HEK293T (cell line): ENCODE data around the gene NLGN4Y.

Source experiments
- BHLHE40 ChIP-seq: fragments of 450-650 bp; IDR thresholded peaks from 2 replicates; pipeline ENCODE4 v1.6.1; 2016; ENCODE audit warnings: mild to moderate bottlenecking, moderate library complexity, borderline replicate concordance
- FOXK2 ChIP-seq: fragments of 450-650 bp; IDR thresholded peaks from 2 replicates; pipeline ENCODE4 v1.6.1; 2016; ENCODE audit warnings: mild to moderate bottlenecking
- HDGF ChIP-seq: fragments of 450-650 bp; IDR thresholded peaks from 2 replicates; pipeline ENCODE4 v1.6.1; 2017; ENCODE audit warnings: antibody characterized with exemption, borderline replicate concordance
- SP1 ChIP-seq: fragments of 450-650 bp; IDR thresholded peaks from 2 replicates; pipeline ENCODE4 v1.6.1; 2017
- SUZ12 ChIP-seq: fragments of 450-650 bp; IDR thresholded peaks from 2 replicates; pipeline ENCODE4 v1.6.1; 2016; ENCODE audit warnings: mild to moderate bottlenecking

DNA sequence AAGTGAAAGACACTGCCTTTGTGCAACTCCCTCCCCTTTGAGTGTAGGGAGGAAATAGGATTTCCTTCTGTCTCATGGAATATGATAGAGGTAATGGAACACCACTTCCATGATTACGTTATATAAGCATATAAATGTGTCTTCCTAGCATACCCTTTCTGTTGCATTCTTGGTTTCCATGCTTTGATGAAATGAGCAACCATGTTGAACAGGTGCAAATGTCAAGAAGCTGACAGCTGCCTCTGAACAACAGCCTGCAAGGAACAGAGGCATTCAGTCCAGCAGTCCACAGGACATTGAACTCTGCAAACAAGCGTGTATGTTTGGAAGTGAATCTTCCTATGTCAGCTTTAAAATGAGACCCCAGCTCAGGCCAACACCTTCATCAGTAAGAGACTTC, 117.5 kb downstream of the NLGN4Y start:
- TF ChIP-seq SUZ12 (no peak), FOXK2 (no peak), SP1 (no peak), HDGF (no peak), BHLHE40 (no peak)
